ENCODE measurements around the gene JAML.
"Not testable (repeated sequence)": the region's sequence is repeated elsewhere in the genome, so short reads cannot be mapped to it uniquely, and the experiment has no call there.

The JAML gene

DNA sequence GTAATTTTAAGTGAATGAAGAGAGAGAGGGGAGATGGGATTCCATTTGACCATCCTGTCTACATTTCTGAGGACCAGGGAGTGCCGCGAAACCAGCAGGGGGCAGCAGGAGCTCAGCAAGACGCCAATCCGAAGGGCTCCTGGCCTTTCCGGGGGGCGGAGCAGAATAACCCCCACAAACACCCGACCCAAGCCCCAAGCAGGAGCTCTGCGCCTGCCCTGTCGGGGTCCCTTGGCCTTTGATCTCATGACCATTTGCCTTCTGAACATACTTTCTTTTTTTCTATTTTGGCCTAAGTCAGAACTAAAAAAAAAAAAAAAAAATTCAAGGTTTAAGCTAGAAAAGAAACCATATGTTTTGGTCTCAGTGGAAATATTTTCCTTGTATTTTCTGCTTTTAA, 26.4 kb downstream of the JAML start:
- DNase-seq = peak in 49 of 56 donors; percentile 12 to 83 (median 50)

DNA sequence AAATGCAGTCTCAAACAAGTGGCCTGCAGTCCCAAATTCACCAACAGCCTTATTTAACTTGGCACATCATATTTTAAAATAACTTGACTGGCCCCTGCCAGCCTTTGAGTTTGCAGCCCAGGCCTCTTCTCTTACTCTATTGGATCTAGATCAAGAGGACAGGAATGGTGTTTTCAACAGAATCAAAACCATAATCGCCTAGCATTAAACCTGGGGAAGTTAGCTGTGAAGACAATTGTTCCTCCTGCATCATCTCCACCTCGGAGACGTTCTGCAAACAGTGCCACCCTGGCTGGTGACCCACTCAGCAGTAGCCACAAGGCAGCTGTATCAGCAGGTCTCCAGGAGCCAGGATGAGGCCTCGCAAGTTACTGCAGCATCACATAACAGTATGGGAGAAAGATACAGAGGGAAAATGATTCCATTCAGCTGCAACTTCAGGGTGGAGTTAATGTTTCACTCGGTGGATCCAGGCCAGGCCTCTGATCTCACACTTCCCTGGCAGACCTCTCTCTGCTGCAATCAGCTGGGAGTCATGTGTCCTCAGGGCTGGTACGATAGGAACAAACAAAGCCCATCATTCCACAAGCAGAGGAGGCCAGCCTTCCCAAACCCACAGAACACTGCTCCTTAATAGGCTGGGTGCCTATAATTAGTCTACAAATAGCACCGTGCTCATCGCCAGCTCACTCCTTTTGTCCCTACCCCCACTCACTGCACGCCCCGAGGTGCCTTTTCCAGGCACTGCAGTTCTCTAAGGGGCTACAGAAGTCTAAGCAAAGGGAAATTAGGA, 29.8 kb downstream of the JAML start:
- peak in 47 of 56 donors; percentile 19 to 82 (median 60) for DNase-seq

DNA sequence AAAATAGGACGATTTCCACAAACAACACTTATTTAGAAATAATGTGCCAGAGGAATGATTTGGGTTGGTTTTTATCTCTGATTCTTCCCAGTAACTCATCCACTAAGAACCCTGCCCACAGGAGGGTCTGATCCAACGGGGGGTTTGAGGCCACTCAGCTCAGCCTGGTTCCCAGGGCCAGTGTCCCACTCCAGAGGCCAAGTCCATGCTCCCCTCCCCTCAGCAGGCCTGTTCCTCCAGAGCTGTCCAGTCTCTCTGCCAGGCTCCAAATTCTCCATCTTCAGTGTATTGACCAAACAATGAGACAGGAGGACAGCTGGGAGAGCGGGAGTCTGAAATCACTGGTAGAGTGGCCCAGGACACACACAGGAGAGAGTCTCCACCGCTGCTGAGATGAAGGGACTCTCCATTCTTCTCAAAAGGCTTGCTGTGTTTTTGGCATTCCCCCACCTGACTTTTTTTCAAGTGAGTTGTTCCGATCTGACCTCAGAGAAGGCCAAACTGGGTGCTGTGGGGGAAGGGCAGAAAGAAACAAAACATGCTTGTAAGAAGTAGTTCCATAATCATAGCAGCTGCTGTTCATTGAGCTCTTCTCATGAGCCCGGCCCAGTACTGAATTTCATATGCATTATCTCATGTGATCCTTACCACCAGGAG, 30.8 kb downstream of the JAML start:
- peak in 4 of 56 donors; percentile 6 to 40 (median 20) for DNase-seq

DNA sequence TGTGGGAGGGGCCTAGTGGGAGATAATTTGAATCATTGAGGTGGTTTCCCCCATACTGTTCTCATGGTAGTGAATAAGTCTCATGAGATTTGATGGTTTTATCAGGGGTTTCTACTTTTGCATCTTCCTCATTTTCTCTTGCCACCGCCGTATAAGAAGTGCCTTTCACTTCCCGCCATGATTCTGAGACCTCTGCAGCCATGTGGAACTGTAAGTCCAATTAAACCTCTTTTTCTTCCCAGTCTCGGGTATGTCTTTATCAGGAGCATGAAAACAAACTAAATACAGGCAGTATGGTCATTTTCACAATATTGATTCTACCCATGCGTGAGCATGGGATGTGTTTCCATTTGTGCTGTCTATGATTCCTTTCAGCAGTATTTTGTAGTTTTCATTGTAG, 32.0 kb downstream of the JAML start:
- not testable (repeated sequence) for DNase-seq

DNA sequence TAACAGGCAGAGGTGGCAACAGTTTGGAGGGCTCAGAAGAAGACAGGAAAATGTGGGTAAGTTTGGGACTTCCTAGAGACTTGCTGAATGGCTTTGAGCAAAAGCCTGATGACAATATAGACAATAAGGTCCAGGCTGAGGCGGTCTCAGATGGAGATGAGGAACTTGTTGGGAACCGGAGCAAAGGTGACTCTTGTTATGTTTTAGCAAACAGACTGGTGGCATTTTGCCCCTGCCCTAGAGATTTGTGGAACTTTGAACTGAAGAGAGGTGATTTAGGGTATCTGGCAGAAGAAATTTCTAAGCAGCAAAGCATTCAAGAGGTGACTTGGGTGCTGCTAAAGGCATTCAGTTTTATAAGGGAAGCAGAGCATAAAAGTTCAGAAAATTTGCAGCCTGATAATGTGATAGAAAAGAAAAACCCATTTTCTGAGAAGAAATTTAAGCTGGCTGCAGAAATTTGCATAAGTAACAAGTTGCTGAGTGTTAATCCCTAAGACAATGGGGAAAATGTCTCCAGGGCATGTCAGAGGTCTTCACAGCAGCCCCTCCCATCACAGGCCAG, 33.8 kb downstream of the JAML start:
- DNase-seq = not testable (repeated sequence)

DNA sequence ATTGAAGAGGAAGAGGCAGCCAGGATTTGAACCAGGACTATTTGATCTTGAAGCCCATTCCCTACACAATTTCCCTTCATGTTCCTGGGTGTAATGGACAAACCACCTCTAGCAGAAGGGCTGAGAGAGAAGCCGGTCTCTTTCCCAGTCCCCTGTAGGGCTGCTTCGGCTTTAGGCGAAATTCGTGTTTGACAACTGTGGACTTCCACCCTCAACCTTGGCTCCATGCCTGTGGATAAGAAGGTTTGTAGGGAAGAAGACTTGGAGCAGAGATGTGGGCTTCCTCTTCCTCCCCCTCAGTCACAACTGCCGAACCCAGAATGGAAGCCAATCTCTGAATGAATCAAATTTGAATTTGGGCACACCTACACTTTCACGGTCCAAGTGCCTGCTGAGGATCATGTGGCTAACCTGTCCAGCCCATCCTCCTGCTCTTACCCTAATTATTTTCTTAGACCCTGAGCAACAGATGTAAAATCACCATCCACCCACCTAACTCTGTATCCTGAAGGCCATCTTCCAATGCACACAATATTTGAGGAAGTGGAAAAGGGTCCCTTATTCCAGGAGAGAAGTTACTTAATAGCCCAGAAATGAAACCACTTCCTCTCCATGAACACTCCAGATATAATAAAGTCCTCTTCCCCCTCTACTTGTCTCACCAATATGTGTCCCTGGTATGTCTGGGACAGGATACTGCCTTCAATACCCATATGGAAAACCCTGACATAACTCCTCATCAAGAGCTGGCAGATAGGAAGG, 38.3 kb downstream of the JAML start:
- no peak for DNase-seq

DNA sequence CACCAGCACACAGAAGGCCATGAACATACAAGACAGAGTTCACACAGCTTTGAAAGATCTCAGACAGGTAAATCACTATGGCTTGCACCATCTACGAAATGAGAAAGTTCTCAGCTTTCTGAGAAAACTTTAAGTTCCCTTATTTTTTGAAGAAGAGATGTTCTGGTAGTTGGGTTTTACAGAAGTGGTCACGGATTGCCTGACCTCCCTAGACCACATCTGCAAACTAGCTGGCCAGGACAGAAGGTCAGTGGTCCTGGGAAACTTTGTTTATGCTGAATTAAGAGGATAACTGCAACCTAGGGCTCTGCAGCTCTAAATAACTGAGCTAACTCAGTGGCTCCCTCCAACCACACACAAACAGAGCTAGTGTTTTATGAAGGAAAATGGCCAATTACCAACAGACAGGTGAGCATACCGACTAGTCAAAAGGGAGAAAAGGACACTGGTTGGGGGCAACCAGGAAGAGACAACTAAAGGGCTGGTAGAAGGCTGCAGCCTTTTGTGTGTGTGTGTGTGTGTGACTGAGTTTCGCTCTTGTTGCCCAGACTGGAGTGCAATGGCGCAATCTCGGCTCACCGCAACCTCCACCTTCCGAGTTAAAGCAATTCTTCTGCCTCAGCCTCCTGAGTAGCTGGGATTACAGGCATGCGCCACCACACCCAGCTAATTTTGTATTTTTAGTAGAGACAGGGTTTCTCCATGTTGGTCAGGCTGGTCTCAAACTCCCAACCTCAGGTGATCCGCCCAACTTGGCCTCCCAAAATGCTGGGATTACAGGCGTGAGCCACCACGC, 39.8 kb downstream of the JAML start:
- no peak for DNase-seq

DNA sequence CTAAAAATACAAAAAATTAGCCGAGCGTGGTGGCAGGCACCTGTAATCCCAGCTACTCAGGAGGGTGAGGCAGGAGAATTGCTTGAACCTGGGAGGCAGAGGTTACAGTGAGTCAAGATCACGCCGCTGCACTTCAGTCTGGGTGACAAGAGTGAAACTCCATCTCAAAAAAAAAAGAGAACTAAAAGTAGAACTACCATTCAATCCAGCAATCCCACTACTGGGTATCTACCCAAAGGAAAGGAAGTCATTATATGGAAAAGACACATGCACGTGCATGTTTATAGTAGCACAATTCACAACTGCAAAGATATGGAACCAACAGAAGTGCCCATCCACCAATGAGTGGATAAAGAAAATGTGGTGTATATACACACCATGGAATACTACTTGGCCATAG, 41.1 kb downstream of the JAML start:
- DNase-seq = not testable (repeated sequence)

DNA sequence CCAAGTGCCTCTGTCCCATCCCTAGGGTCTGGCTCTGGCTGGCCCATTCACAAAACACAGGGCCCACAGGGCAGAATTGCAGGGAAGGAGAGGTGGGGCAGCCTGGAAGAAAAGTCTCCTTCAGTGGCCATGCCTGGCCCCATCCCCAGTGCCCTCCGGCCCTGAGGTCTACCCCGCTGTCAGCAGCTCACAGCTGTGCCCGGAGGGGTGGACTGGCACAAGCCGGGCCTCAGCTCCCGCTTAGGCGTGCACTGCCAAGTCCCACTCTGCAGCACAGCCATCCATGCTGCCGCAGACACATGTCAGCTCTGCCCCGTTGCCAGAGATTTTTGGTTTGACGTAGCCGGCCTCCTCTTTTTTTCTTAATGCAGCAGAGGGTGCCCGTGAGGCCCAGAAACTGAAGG, 44.5 kb downstream of the JAML start:
- DNase-seq = peak in 55 of 56 donors; percentile 42 to 95 (median 87)

DNA sequence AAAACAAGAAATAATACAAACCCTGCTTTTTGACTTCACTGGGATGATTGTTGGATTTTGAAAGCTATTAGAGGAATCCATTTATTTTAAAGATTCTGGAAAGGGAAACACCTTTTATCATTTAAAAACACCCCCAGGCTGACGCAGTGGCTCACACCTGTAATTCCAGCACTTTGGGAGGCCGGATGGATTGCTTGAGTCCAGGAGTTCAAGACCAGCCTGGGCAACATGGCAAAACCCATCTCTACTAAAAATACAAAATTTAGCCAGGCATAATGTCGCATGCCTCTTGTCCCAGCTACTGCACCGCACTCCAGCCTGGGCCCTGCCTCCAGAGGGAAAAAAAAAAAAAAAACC, 48.1 kb downstream of the JAML start:
- no peak for DNase-seq

DNA sequence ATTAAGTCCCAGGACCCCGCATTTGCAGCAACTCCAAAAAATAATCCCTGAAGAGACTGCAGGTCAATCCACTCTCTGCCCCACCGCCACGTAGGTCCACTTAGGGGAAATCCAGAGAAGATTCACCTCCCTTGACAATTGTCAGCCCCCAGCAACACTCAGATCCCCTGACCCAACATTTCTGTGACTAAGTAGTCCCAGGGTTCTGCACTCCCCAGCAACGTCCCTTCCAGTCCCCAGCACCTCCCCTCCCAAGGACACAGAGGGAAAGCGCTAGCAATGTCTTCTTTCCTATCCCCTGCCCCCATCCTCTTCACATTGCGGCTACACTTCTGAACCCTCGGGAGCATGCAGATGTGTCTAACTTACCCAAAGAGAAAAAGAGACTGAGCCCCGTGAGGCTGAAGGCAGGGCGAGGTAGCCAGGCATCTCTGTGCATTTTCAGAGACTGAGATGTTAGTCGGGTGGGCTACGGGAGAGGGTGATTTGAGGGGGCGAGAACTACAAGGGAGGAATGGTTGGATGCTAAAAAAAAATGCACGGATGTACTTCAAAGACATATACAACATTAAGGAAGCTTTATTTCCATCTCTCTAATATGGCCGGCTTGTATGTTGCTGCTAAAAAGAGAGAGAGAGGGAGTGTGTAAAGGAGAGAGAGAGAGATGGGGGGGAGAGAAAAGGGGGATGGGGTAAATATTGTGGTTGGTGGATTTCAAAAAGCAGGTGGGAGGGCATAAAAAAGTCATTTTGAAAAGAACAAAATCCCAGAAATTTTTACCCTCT, 48.6 kb downstream of the JAML start, which contains the start of gene SCN2B:
Gene SCN2B, minus strand, starts transcription at position 647 of the 785 bp plus-strand sequence. Its CDS starts 208 bp downstream, at position 439.
- DNase-seq = peak in 15 of 56 donors; percentile 7 to 49 (median 34)

DNA sequence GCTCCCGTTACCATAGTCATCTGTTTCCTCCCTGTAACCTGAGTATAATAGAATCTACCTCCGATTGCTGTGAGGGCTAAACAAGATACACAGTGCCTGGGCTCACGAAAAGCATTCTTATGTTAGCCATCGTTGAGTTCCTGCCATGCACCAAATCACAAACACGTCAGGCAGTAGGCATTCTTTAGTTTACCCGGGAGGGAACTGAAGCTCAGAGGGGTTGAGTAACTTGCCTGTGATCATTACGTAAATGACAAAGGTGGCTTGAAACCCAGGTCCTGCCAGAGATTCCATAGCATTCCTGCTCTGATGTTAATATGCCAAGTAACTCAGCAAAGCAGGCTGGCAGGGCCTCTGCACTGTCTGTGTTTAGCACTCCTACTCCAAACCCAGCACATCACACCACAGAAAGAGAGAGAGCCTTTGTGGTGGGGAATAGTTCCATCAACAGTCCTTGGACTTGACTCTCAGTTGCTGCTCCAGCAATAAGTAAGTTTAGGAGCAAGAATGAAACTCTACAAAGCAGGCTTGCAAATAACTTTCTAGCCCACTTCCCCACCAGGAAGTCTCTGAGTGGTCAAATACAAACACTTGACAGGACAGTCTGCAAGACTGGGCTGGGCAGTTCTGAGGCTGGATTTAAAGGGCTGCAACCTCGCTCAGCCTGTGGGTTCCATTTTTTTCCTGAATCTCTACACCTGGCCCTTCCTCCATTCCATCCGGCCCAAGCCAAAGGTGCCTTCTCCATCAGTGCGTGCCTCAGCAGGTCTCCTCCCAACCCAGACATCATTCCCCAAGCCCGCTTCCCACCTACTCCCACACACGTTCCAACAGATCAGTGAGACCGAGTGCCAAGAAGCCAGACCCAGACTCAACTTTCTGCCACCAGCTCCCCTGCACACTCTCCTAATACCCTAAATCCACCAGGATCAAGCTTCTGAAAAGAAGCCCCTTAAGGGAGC, 49.5 kb downstream of the JAML start:
- peak in 17 of 56 donors; percentile 7 to 49 (median 39) for DNase-seq

DNA sequence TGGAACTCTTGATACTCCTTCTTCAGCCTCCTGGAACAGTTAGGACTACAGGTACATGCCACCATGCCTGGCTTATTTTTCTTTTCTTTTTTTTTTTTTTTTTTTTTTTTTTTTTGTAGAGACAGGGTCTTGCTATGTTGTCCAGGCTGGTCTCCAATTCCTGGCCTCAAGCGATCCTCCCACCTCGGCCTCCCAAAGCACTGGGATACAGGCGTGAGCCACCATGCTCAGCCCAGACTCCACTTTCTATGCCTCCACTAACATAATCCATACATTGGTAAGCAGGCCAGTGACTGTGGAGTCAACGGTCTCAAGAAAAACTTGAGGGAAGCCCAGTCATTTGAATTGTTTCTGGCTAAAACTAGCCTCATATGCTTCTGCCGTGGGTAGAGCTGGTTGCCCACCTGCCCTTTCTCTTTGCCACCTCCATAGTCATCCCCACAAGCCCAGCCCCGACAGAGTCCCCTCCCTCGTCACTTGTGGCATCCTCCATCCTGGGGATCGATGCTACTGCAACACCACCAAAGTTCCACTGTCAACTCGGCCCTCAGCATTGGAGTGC, 50.7 kb downstream of the JAML start:
- DNase-seq = no peak

DNA sequence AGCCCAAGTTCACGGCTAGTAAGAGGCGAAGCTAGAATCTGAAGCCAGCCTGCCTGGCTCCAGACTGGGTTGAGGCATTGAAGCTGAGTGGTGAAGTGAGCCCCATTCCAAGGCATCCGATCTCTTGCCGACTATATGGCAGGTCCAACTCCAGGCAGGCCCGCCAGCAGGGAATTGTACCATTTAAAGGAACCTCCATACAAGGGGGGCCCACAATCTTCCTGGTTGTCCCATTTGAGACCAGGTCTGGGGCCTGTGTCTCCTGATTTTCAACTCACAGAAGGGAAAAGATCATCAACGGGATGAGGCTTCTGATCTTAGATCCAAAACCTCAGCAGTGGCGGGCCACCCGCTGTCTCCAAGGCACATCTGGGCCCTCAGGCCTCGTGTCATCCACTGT, 52.5 kb downstream of the JAML start:
- no peak for DNase-seq

DNA sequence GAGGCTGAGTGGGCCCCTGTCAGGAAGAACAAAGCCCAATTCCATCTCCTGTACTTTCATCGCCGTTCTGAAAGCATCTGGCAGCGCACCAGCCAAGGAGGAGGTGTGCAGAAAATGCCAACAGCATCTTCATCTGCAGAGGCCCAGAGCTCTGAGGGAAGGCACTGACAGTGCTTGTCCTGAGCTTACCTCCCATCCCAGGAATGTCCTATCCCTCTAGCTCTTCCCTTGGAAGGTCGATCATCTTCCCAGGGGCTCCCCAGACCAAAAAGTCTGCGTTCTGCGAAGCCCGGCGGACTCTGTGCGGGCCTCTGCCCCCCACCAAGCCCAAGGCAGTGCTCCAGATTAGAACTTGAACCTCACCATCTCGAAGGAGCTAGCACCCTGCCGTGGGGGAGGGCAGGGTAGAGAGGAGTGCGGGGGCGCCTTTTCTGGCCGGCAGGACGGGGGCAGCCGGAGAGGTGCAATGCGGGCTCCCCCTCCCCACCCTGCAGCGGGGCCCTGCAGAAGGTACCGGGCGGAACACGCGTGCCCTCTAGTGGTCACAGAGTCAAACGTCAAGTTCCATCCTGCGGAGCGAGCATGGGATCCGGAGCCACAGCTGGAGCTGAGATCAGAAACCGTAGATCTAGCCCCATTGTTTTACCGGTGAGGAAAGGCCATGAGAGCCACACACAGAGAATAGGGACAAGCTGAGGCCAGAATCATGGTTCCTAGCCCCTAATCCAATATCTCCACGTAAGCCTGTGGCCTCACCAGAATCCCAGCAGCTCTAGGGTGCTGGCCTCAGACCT, 53.3 kb downstream of the JAML start:
- peak in 54 of 56 donors; percentile 28 to 91 (median 74) for DNase-seq

DNA sequence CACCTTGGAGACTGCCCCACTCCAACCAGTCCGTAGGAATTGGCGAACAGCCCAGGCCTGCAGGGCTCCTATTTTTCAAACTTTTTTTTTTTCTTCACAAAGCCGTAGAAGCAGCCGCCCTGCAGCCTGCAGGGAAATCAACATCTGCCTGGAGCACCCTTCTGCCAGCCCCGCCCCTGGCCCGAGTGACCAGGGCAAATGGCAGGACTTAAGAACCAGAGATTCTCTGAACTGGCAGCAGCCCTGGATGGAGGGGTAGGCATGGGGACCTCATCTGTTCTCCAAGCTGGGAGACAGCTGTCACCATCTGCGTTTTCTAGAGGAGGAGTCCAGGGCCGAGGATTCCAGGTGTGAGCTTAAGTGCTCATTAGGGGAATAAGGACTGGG, 53.9 kb downstream of the JAML start:
- no peak for DNase-seq

DNA sequence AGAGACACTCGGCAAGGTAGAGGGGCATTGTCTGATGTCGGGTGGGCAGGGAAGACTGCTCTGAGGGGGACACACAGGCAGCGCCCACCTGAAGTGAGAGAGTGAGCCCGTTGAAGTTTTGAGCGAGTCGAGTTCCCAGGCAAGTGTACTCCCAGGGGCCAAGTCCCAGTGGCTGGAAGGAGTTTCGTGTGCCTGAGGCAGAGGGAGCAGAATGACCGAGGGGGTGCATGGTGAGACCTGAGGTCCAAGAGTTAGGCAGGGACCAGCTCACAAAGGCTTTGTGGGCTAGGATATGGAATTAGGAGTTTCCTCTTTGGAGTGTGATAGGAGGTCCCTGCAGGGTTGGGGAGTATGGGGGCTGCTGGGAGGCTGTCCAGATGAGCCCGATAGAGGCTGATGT, 54.6 kb downstream of the JAML start:
- no peak for DNase-seq
